ENCODE data around the gene PAQR3. TPM values are rescaled to one million over a fixed set of nuclear protein-coding genes. Genes with fewer than 3 reads are reported as not detected.

PAQR3 gene
- polyA plus RNA-seq, 1 experiment = 10.4 TPM

- no peaks in the 10 kb centered on the region for H3K36me3 ChIP-seq (ENCODE audit: control insufficient read depth, insufficient read depth, low read length)
- DNase-seq (ENCODE audit: low read depth) = no peak
- no peak overlapping the region for H3K4me3 ChIP-seq (ENCODE audit: low read depth, low read length)
- POLR2A ChIA-PET = no interaction called here
- CTCF ChIA-PET = interaction anchor here (0.7 to 1.6 kb wide), 2 partner anchors 20 to 1375 kb away, joined by 3 to 8 read pairs; no protein-coding TSS in a partner anchor
- TF ChIP-seq CTCF (IDR thresholded peaks at IDR 0.05; ENCODE audit: insufficient read depth, low read depth, low read length) = no peak
- no peaks in the 10 kb centered on the region for H3K27me3 ChIP-seq (ENCODE audit: control insufficient read depth, insufficient read depth, low read length)
Observed at GRCh38 chr4:78971326-78971725, 32.1 kb upstream of the PAQR3 start.

- DNase-seq (ENCODE audit: low read depth) = no peak
- H3K36me3 ChIP-seq (ENCODE audit: control insufficient read depth, insufficient read depth, low read length) = no peaks in the 10 kb centered on the region
- H3K4me3 ChIP-seq (ENCODE audit: low read depth, low read length) = no peak overlapping the region
- ChIA-PET POLR2A (interaction anchor here (0.6 kb wide), 1 partner anchor 1304 kb away, joined by 8 read pairs; no protein-coding TSS in a partner anchor), CTCF (interaction anchor here (2.7 kb wide), 1 partner anchor 10 kb away, joined by 17 read pairs; no protein-coding TSS in a partner anchor)
- no peak for TF ChIP-seq CTCF (IDR thresholded peaks at IDR 0.05; ENCODE audit: insufficient read depth, low read depth, low read length)
- H3K27me3 ChIP-seq (ENCODE audit: control insufficient read depth, insufficient read depth, low read length) = no peaks in the 10 kb centered on the region
Observed at GRCh38 chr4:78962597-78963115, 23.4 kb upstream of the PAQR3 start.

GRCh38 chr4:78960926-78961325, 21.7 kb upstream of the PAQR3 start:
- POLR2A ChIA-PET = no interaction called here
- DNase-seq (ENCODE audit: low read depth) = no peak
- no peak overlapping the region for H3K4me3 ChIP-seq (ENCODE audit: low read depth, low read length)
- H3K36me3 ChIP-seq (ENCODE audit: control insufficient read depth, insufficient read depth, low read length) = no peaks in the 10 kb centered on the region
- CTCF ChIA-PET = interaction anchor here (1.0 kb wide), 2 partner anchors 9 to 10 kb away, joined by 4 to 7 read pairs; no protein-coding TSS in a partner anchor
- no peak for TF ChIP-seq CTCF (IDR thresholded peaks at IDR 0.05; ENCODE audit: insufficient read depth, low read depth, low read length)
- 0 out of 2 replicates have a peak, but pooled peaks cover 2% of the 10 kb centered on the region for H3K27me3 ChIP-seq (ENCODE audit: control insufficient read depth, insufficient read depth, low read length)

- POLR2A ChIA-PET = no interaction called here
- Histone ChIP-seq H3K36me3 (ENCODE audit: control insufficient read depth, insufficient read depth, low read length) (no peaks in the 10 kb centered on the region), H3K4me3 (ENCODE audit: low read depth, low read length) (no peak overlapping the region), H3K27me3 (ENCODE audit: control insufficient read depth, insufficient read depth, low read length) (peaks cover 7% of the 10 kb centered on the region; the same call in 1 of the 2 replicates)
- DNase-seq (ENCODE audit: low read depth) = no peak
- no peak for TF ChIP-seq CTCF (IDR thresholded peaks at IDR 0.05; ENCODE audit: insufficient read depth, low read depth, low read length)
- CTCF ChIA-PET = no interaction called here
Observed at GRCh38 chr4:78956975-78957374, 17.7 kb upstream of the PAQR3 start.

- CTCF ChIA-PET = interaction anchor here (2.4 kb wide), 1 partner anchor 9 kb away, joined by 17 read pairs; no protein-coding TSS in a partner anchor
- H3K4me3 ChIP-seq (ENCODE audit: low read depth, low read length) = no peak overlapping the region
Observed at GRCh38 chr4:78953769-78954666, 14.8 kb upstream of the PAQR3 start.

More at GRCh38 chr4:78953769-78954666, 14.8 kb upstream of the PAQR3 start:
- H3K27me3 ChIP-seq (ENCODE audit: control insufficient read depth, insufficient read depth, low read length) = peaks cover 7% of the 10 kb centered on the region; the same call in 1 of the 2 replicates
- POLR2A ChIA-PET = no interaction called here
- peak; percentile 15; the same call in 1 of the 2 replicates for TF ChIP-seq CTCF (IDR thresholded peaks at IDR 0.05; ENCODE audit: insufficient read depth, low read depth, low read length)
- DNase-seq (ENCODE audit: low read depth) = no peak
- H3K36me3 ChIP-seq (ENCODE audit: control insufficient read depth, insufficient read depth, low read length) = no peaks in the 10 kb centered on the region

All from BJ (cell line).